ENCODE data around the gene SSTR5.

The SSTR5 gene

DNA sequence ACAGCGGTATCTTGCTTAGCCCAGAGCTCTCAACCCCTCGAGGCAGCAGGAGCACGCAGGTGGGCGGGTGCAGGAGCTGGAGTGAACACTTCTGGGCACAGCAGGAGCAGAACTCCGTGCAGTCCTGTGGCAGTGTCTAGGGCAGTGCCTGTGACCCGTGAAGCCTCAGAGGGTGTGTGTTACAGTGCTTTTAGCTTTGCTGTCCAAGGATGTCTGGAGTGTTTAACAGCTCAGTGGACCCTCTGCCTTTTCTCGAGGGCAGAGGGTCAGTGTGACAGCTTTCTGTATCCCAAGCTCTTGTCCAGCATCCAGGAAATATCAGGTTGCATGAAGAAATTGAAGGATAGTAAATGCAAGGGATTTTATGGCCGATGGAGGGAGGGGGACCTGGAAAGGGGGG, 16.4 kb upstream of the SSTR5 start:
- no peak for DNase-seq

DNA sequence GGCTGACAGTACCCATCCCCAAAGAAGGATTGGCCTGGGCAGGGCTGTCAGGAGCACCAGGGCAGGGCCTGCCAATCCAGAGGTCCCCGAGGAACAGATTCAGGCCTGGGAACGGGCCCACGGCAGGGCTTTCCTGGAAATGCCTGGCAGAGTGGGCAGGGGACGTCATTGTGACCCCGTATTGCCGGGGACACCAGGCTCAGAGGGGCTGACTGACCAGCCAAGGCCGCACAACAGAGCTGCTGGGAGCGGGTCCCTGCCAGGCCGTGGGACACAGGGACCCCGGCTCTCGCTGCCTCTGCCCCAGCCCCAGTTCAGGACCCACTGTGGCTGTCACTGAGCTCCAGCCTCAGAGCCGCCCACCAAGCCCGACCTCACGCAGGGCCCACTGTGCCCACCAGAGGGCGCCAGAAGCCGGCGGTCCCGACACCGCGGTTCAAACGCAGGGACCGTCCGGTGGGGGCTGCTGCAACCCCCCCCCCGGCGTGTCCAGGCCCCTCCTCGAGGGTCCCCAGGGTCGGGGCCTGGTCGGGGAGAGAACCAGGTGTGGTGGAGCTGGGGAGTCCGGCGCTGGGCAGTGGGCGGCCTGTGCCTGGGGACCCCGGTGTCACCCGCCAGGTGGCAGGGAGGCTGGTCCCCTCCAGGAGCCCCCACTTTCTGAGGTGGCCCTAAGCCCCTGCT, 15.2 kb upstream of the SSTR5 start:
- DNase-seq, result no peak

DNA sequence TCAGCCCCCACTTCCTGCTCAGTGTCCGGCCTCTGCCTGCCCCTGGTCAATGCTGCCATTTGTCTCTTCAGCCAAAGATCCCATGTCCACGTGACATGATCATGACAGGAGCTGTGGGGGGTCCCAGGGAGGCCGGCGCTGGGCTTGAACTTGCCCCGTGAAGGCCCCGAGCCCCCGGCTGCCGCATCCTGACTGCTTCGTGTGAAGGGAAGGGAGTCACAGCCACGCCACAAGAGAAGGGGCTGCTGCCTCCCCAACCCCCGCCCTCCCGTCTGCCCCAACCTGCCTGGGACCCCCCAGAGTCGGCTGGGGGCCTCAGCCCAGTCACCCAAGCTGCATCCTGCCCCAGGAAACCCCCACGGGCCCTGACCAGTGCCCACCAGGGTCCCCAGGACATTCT, 14.3 kb upstream of the SSTR5 start:
- DNase-seq, result no peak

DNA sequence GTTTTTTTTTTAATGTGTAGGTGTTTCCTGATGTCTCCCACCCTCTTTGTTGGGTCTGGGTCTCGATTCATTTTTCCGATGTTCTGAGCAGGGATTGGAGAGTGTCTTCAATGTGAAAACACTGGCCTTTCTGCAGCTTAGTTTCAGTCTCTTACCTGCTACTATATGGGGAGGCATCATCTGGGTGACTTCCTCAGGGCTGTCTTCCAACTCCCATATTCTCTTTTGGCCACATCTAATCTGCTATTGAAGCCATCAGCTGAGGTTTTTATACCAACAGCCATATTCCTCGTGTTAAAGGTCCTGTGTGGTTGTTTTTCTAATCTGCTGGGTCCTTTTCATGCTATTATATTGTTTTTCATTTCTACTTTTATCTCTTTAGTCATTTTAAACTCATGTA, 13.2 kb upstream of the SSTR5 start:
- DNase-seq, result no peak

DNA sequence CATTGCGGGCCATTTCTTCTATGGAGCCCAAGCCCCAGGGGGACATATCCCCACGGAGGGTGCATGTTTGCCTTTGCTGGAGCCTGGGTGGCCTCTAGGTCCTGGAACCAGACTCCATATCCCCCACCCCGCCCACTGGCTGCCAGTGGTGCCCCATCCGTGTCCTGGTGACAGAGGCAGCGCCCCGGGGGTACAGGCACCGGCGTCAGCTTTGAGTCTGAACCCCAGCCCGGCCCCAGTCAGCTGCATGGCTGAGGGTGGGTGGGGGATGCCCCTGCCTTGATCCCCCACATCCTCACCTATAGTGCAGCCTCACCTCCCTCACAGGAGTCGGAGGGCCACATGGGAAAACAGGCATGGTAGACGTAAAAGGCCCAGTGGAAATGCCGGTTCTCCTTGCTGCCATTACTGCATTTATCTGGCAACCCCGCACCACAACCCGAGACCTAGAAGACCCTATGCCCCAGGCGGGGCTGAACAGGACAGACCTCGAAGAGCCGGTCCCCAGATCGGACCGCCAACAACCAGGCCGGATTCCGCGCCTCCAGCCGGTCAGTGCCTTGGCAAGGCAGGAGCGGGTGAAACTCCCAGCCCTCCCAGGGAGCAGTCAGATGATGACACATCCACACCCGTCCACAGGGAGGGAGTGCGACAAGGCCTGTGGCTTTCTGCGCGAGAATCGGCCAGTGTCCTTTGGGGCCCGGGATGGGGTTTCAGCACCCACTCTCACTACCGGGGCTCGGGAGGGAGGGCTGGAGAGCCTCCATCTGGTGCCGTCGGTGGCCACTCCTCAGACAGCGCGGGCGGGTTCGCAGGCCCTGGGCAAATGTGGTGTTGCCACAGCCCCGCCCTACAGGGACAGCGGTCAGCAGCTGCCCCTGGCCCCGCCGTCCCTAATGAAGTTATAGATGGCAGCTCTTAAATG, 11.9 kb upstream of the SSTR5 start:
- no peak for DNase-seq

DNA sequence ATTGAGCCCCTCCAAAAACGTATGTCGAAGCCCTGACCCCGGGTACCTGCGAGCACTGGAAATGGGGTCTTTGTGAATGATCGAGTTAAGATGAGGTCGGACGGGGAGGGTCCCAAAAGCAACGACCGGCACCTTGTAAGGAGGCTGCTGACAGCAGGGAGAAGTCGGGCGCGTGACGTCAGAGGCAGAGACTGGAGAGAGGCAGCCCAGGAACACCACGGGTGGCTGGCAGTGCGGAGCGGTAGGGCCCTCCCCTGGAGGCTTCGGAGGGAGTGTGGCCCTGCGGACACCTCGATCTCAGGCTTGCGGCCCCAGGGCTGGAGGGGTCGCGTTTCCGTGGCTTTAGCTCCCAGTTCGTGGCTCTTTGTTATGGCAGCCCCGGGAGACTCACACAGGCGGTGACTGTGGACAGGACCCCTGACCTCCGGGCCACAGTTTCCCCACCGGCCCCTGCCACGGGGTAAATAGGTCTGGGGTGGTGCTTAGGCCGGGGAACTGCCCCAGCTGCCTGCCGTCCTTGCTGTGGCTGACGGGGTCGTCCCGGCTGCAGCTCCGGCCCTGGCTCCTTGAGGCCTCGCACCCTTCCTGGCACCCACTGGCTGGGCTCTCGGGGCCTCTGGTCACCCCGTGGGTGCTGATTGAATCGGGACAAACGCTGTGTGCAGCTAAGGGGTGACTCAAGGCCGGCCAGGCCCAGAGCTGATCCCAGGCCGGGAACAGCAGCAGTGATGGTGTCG, 10.6 kb upstream of the SSTR5 start:
- no peak for DNase-seq

DNA sequence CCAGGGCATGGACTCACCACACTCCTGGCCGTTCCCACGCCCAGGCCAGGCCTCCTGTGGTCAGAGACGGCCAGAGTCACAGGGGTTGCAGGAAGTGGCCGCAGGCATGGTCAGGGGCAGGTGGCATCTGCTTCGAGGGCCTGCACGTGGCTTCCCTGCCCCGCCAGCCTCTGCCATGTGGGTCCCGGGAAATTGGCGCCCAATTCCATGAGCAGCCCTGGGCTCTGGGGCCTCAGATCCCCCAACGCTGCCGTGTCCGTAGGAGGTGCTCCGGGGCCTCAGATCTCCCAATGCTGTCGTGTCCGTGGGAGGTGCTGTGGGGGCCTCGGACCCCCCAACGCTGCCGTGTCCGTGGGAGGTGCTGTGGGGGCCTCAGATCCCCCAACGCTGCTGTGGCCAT, 9.7 kb upstream of the SSTR5 start:
- DNase-seq, result no peak

DNA sequence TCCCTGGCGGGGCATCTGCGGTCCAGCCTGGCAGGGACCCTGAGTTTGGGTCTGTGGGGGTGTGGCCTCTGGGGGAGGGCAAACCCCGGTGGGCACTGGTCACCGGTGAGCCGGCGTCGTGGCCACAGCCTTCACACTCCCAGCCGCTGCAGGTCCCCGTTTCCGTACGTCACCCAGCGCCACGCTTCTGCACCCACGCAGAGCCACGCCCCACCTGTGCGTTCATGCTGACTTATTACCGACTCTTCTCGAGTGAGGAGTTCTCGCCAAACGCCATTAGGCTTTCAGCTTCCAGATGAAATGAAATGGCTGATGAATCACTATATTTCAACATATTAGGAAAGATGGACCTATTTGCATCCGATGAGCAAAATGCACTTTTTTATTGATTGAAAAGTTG, 8.8 kb upstream of the SSTR5 start:
- DNase-seq, result no peak

DNA sequence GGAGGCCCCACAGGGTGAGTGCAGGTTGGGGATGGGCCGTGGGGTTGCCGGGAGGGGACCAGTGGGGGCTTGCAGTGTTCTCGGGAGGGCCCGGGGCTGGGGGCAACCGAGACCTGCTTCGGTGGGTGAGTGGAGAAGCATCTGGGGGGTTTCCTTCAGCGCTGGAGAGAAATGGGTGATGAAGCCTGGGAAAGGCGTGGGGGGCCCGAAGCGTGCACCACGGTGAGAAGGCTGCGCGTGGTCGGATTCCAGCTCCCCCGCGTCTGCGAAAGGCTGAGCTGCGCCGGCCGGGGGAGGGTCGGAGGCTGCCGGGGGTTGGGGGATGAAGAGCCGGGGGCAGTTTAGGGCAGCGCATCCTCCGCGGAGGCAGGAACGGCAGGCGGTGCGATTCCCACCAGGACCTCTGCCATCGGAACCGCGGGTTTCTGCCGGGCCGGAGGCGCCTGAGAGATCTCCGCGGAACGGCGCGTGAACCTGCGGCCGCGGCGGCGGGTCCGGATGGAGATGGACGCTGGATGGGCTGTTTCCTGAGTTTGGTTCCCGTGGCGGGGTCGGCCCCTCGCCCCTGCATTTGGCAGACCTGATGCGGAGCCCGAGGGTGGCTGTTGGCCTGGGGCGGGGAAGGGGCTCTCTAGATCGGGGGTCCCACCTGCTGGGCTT, 6.9 kb upstream of the SSTR5 start:
- no peak for DNase-seq

DNA sequence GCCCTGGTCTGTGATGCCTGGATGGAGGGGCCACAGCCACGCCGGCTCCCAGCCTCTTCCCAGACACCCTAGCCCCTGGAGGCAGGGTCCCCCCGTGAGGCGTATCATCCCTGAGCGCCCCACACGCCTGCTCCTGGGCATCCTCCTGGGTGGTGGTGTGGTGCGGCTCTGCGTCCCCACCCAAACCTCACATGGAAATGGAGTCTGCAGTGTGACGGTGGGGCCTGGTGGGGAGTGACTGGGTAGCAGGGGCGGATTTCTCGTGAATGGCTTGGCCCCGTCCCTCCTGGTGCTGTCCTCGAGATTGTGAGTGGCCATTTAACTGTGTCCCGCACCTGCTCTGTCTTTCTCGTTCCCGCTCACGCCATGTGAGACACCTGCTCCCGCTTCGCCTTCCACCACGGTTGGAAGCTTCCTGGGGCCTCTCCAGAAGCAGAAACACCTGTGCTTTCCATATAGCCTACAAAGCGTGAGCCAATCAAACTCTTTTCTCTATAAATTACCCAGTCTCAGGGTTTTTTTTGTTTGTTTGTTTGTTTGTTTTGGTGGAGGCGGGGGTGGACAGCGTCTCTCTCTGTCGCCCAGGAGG, 5.9 kb upstream of the SSTR5 start:
- DNase-seq, result no peak

DNA sequence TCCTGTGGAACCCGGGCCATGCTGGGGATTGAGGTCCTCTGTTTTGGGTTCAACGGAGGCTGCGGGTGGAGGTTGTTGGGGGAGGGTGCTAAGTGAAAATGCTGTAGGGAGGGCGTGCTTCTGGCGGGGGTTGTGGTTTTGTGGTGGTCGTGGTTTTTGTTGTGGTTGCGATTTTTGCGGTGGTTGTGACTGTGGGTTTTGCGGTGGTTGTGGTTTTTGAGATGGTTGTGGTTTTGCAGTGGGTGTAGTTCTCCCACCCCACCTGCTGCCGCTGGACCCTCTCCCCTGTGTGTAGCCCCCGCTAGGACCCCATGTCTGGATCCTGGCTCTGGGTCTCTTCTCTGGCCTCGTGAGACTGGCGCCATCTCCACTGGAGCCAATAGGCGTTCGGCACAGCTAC, 4.9 kb upstream of the SSTR5 start:
- DNase-seq, result no peak

DNA sequence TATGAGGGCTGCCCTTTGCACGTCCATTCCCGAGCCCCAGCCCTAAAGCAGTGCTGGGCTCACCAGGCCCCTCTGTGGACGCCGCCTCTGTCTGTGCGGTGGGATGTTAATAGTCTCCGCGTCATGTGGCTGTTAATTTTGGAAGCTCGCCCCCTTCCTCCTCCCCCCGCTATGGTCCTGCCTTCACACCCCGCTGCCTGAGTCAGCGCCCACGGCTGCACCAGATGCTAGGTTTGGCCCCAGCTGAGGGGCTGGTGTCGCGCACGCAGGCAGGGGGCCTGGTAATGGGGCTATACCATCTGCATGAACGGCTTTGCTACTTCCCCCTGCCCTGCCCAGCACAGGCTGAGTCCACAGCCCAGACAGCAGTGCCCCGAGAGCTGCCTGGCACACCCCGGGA, 4.1 kb upstream of the SSTR5 start:
- DNase-seq, result no peak

DNA sequence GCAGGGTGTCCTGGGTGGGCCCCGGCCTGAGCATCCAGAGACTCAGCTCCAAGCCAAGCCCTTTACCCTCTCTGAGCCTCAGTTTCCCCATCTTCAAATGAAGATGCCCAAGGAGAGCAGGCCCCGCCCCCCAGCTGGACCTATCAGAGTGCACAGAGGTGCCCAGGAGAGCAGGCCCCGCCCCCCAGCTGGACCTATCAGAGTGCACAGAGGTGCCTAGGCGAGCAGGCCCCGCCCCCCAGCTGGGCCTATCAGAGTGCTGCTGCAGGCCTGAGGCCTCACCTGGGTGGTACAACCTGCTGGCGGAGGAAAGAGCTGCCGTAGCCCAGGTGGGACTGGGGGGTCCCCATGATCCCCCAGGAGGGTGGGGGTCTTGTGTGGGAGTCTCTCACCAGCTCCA, 3.4 kb upstream of the SSTR5 start:
- DNase-seq, result no peak

DNA sequence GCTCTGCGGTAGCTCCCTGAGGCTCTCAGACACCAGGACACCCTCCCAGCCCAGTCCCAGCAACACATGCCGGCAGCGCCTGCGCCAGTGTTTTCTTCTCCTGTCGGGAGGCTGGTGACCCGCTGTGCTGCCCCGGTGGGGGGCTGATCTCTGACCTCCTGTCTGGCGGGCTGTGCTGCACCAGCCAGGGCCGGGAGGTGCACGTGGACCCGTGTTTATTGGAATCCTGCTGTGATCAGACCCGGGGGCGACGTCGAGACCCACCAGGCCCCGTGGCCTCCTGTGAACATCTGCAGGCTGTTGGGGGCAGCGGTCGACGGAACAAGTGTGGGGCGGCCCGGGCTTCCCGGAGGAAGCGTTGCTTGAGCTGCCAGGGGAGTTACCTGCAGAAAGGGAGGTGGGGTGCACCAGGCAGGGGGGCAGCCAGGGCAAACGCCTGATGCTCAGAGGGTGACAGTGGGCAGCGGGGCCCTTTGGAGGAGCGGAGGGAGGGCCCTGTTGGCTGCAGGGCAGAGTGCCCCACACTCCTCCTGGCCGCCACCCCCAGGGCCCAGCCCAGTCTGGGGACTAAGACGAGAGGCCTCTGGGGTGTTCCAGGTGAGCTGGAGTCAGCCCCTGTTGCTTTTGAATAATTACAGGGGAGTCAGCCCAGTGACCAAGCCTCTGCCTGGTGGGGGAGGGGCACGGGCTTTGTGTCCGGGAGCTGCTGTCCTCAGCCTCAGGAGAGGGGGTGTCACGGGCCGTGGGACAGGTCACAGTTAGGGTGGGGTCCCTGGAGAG, 2.3 kb upstream of the SSTR5 start:
- no peak for DNase-seq

DNA sequence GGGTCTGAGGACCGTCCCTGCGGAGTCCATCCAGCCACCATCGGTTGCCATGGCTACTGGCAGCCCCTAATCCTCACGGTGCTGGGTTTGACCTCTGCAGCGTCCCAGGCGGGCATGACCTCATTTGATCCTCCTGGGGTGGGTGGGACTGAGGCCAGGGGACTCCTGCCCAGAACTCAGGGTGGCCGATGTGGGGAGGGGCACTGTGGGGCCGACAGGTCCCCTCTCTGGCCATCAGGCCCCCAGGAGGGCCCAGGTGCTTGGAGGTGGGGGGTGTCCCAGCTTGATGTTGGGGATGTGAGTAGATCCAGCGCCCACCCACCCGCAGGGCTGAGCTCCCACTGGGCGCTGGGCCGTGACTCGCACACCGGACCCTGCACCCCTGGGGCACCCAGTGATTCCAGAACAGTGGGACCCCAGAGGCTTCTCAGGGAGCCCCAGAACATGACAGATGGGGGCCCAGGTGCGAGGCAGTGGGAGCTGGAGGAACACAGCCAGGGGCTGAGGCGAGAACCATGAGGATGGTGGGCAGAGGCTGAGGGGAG, 1.6 kb upstream of the SSTR5 start:
- DNase-seq, result no peak

DNA sequence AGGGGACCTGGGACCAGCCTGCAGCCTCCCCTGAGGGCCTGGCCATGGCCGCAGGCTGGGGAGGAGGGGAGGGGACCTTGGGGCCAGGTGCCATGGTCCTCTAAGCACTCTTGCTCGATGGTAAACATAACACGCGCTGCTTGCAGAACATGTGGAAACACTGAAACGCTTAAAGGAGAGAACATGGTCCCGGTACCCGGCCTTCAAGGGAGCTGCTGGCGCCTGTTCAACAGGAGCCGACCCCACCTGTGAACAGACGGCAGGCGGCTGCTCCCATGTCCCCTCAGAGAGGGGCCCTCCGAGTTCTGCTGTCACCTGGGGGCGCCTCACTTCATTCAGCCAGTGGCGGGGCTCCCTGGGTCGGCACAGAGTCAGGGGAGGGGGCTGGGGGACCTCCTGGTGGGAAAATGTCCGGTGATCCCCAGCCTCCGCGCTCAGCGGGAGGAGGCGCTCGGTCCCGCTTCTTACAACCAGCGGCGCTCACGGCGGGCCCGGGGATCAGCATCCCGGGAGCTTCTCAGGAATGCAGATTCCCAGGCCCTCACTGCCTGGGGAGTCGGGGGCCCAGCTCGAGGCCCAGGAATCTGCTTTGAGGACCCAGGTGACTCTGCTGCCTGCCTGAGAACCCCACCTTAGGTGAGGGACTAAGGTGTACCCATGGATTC, 854 bp upstream of the SSTR5 start:
- DNase-seq, result no peak

DNA sequence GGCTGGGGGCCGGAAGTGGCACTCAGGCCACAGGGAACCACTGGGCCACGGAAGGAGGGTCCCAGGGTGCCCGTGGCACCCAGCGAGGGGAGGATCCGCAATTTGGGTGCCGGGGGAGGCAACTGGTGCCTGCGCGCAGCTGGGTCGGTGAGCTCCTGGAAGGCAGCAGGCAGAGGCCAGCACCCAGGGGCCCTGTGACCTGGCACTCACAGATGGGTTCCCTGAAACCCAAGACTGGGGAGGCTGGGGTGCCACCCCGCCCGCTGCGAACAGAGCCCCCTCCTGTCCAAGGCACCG, 663 bp downstream of the SSTR5 start:
- no peak for DNase-seq

DNA sequence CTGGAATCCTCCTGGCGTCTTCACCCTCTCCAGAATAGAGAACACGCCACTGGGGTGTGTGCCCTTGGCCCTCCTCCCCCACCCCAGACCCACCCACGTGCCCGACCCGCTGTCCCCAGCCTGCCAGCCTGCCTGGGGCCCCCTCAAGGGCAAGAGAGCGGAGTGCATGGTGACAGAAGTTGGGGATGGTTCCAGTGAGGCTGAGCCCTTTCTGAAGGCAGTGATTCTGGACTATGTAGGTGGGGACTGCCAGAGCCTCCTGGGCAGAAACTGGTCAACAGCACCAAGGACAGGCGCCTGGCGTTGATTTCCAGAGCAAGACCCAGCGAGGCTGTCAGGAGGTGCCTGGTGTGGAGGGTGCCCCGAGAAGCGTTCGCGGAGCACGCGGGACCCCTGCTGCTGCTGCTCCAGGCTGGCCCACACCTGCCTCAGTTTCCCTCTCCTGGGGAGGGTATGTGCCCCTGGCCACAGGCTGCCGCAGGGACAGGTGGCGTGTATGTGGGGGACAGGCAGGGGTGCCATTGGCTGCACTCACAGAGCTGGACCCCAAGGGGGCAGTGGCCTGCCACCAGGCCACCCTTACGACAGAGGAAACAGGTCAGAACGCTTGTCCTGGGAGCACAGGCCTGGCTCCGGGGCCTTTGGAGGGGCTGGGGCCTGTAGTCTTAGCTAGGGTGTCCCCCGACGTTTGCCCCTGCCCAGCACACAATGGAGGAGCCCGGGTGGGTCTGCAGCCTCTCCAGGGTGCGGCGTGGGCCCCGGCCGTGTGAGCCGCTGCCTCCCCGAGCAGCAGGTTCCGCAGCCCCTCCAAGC, 1.2 kb downstream of the SSTR5 start:
- DNase-seq, result no peak

DNA sequence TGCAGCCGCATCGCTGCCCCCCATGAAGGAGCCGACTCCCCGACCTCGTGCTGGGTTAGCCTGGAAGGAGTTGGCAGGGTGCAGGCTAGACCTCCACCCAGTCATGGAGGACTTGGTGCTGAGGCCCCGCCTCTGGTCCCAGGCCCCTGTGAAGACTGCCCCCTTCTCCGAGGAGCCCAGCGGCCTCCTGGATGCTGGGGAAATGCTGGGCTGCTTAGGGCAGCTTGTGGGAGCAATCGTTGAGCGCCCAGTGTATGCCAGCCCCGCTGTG, 1.8 kb downstream of the SSTR5 start:
- no peak for DNase-seq

DNA sequence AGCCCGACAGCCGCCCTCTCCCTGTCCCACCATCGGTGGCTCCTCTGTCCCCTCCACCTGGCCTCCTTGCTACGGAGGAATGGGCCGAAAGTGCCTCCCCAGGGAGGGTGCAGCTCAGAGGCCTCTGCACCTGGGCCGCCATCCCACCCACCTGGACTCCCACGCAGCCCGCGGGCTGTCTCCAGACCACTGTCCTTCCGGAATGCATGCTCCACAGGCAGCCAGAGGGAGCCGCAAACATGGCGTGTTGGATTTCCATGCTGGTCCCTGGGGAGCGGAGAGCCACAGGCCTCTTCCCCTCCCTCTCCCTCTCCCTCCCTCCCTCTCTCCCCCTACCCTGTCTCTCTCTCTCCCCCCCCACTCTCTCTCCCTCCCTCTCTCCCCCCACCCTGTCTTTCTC, 3.0 kb downstream of the SSTR5 start:
- DNase-seq, result no peak
